Bronchial epithelial cell (primary cell): ENCODE data around the gene SCN10A. TPM values are rescaled to one million over a fixed set of nuclear protein-coding genes. Genes with fewer than 3 reads are reported as not detected.

Experiments used
- DNase-seq: peaks from one replicate; pipeline ENCODE4 v3.0.0-alpha.2; 2010; ENCODE audit warnings: low read depth
- FAIRE-seq: peaks from 2 replicates; lab custom pipeline; 2011; peaks lifted over from hg19 to GRCh38; lab: Jason Lieb, UNC
- H3K27me3 ChIP-seq: 2 replicates; pipeline ENCODE4 v1.5.1; 2011; ENCODE audit warnings: low read length; ENCODE audit not compliant: control insufficient read depth, insufficient read depth
- H3K36me3 ChIP-seq: 2 replicates; pipeline ENCODE4 v1.5.1; 2011; ENCODE audit warnings: low read length; ENCODE audit not compliant: control insufficient read depth, insufficient read depth
- H3K4me3 ChIP-seq: 2 replicates; pipeline ENCODE4 v1.5.1; 2011; ENCODE audit warnings: mild to moderate bottlenecking, low read depth, low read length, control low read depth
- total RNA-seq: library from RNA; depleted of rRNA; stranded (reverse); fragments of >200 nt; gene quantifications from 2 replicates; pipeline ENCODE4 v1.2.1, GENCODE V29; 2014
- TF ChIP-seq, protein P1 (sequence below): IDR thresholded peaks from 2 replicates; pipeline ENCODE4 v1.5.1; 2011; ENCODE audit warnings: mild to moderate bottlenecking, moderate library complexity, low read length, control low read depth, inconsistent platforms; ENCODE audit not compliant: insufficient read depth, severe bottlenecking

Gene SCN10A
- total RNA-seq, 1 donor from 2014 or later: not detected

- TF ChIP-seq, protein P1, sequence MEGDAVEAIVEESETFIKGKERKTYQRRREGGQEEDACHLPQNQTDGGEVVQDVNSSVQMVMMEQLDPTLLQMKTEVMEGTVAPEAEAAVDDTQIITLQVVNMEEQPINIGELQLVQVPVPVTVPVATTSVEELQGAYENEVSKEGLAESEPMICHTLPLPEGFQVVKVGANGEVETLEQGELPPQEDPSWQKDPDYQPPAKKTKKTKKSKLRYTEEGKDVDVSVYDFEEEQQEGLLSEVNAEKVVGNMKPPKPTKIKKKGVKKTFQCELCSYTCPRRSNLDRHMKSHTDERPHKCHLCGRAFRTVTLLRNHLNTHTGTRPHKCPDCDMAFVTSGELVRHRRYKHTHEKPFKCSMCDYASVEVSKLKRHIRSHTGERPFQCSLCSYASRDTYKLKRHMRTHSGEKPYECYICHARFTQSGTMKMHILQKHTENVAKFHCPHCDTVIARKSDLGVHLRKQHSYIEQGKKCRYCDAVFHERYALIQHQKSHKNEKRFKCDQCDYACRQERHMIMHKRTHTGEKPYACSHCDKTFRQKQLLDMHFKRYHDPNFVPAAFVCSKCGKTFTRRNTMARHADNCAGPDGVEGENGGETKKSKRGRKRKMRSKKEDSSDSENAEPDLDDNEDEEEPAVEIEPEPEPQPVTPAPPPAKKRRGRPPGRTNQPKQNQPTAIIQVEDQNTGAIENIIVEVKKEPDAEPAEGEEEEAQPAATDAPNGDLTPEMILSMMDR: no peak
- no peak for DNase-seq
- H3K4me3 ChIP-seq: no peak overlapping the region
- no peaks in the 10 kb centered on the region for H3K36me3 ChIP-seq
- no peak for FAIRE-seq
- no peaks in the 10 kb centered on the region for H3K27me3 ChIP-seq
Measured at GRCh38 chr3:38689774-38690173, 126.2 kb downstream of the SCN10A start.

DNA sequence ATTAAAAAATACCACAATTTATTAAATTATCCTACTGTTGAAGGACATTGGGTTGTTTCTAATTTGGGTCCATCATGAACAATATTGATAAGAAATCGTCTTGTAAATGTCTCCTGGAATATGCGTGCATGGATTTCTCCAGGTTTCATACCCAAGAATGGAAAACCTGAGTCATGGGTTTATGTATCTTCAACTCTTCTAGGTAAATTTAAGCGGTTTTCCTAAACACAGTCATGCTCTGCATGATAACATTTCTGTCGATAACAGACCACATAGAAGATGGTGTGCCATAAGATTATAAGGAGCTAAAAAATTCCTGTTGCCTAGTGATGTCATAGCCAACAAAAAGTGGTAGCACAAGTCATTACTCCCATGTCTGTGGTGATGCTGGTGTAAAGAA, 126.7 kb downstream of the SCN10A start:
- H3K27me3 ChIP-seq: no peaks in the 10 kb centered on the region
- TF ChIP-seq, protein P1: no peak
- FAIRE-seq (no peak), DNase-seq (no peak)
- no peak overlapping the region for H3K4me3 ChIP-seq
- no peaks in the 10 kb centered on the region for H3K36me3 ChIP-seq

GRCh38 chr3:38687321-38687720, 128.7 kb downstream of the SCN10A start:
- TF ChIP-seq, protein P1: no peak
- H3K4me3 ChIP-seq: no peak overlapping the region
- H3K27me3 ChIP-seq: no peaks in the 10 kb centered on the region
- FAIRE-seq (no peak), DNase-seq (peak; percentile 84)
- no peaks in the 10 kb centered on the region for H3K36me3 ChIP-seq

DNA sequence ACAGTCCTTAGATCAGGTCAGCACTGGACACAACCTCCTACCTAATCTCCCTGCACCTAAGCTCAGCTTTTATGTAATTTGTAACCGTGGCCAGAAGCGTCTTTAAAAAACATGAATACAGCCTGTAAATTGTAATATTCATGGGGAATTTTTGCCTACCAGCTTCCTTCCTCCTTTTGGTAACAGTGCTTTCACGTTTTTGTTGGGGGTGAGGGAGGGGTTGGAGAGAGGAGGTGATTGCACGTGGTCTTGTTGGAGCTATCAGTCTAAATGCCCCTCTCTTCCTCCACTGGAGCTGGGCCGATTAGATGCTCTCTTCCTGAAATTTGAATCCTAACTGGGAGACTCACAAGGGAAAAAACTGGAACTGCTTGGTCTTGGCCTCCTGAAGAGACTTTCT, 131.5 kb downstream of the SCN10A start:
- FAIRE-seq: no peak
- TF ChIP-seq, protein P1: no peak
- no peaks in the 10 kb centered on the region for H3K27me3 ChIP-seq
- H3K36me3 ChIP-seq: no peaks in the 10 kb centered on the region
- H3K4me3 ChIP-seq: no peak overlapping the region
- DNase-seq: no peak

DNA sequence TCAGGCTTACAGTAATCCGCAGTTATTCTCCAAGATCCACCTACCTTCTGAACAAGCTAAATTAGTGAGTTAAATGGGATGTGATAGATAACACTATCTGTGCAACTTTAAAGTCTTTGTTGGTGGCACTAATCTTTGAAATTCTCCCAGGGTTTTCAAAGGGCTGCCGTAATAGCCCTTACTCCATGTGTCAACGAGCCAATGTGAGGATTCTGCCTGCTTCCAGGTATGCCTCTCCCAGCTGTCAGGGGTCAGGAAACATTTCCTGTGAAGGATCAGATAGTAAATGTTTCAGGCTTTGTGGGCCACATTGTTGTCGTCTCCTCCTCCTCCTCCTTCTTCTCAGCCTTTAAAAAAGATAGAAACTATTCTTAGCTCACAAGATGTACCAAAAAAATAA, 146.3 kb downstream of the SCN10A start:
- no peak overlapping the region for H3K4me3 ChIP-seq
- H3K36me3 ChIP-seq: no peaks in the 10 kb centered on the region
- TF ChIP-seq, protein P1: no peak
- no peak for FAIRE-seq
- DNase-seq: no peak
- H3K27me3 ChIP-seq: peaks cover 2% of the 10 kb centered on the region

DNA sequence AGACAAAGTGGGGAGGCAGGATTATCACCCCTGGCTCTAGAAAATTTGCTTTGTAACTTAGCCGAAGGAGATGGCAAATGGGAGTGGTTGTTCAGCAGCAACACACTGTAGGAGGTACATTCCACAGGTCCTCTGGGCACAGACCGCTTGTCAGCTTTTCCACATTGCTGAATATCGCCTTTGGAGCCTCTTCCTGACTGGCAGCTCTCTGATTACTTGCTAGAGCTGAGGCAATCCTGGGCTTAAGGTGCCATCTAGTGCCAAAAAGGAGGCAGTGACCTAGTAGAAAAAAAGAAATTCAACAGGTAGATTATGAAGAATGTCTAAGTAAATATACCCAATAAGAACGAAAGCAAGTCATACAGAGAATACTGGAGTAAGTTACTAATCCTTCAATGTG, 153.5 kb downstream of the SCN10A start:
- H3K27me3 ChIP-seq: peaks cover 3% of the 10 kb centered on the region
- H3K4me3 ChIP-seq: no peak overlapping the region
- FAIRE-seq: no peak
- TF ChIP-seq, protein P1: peak; percentile 52
- DNase-seq: peak; percentile 64
- no peaks in the 10 kb centered on the region for H3K36me3 ChIP-seq
